ENCODE measurements around the gene AP2A1. TPM values are rescaled to one million over a fixed set of nuclear protein-coding genes. Genes with fewer than 3 reads are reported as not detected.

The AP2A1 gene
- total and polyA plus RNA-seq, 2 of the 13 experiments (the other 11 are each of a cell fraction or from before 2014, with no cell fraction given): 22.7 to 39.7 TPM

GRCh38 chr19:49795615-49796014 is 28.8 kb downstream of the AP2A1 start:
- DNase-seq (ENCODE audit: low spot score): no peak
- Histone ChIP-seq H3K4me2 (ENCODE audit: low read depth, low read length) (no peak overlapping the region), H3K9me3 (ENCODE audit: low read length) (no peaks in the 10 kb centered on the region), H3K9ac (ENCODE audit: insufficient read depth, low read depth, low read length) (no peak overlapping the region), H3K36me3 (replicated peaks in 1 of 2; ENCODE audit: control insufficient read depth in 1 of 2, insufficient read depth in 2 of 2, low read length in 2 of 2) (peaks cover 19 to 63% of the 10 kb centered on the region in 2 experiments; a peak in 4 of 5 replicates), H4K20me1 (ENCODE audit: insufficient read depth, low read length) (no peaks in the 10 kb centered on the region), H3K27me3 (ENCODE audit: control insufficient read depth in 1 of 2, insufficient read depth in 2 of 2, low read length in 2 of 2) (no peaks in the 10 kb centered on the region), H3K4me3 (replicated peaks in 1 of 3; ENCODE audit: insufficient read depth in 1 of 3, low read depth in 2 of 3, low read length in 3 of 3) (no peak overlapping the region), H3K4me1 (ENCODE audit: insufficient read depth, low read length) (no peaks in the 10 kb centered on the region), H2AFZ (ENCODE audit: low read length) (no peak overlapping the region), H3K27ac (ENCODE audit: extremely low read length, insufficient read depth, low read length) (no peak overlapping the region), H3K79me2 (ENCODE audit: insufficient read depth, low read length) (no peaks in the 10 kb centered on the region)
- ChIA-PET POLR2A (no interaction called here), CTCF (ENCODE audit: low intra/inter-chr PET ratio, low total read pairs) (no interaction called here)
- ATAC-seq: no peak
- WGBS (ENCODE audit: low lambda C conversion rate): over 99% methylated on average over 18 of the region's 20 CpGs
- in situ Hi-C loops (cut with HindIII; ENCODE audit: extremely low pct_ligation_motif_present, low pct_unique_long_range_greater_than_20kb): no loop called here
- FAIRE-seq: no peak
- intact Hi-C loops (cut with micrococcal nuclease; ENCODE audit: unreplicated experiment): no loop called here
- TF ChIP-seq HDAC2 (CRISPR knock-in tag; IDR thresholded peaks at IDR 0.05): no peak
- TF ChIP-seq NFYC (CRISPR knock-in tag; IDR thresholded peaks at IDR 0.05): no peak
- no peak for TF ChIP-seq SOX5 (CRISPR knock-in tag; IDR thresholded peaks at IDR 0.05; ENCODE audit: borderline replicate concordance)
- no peak for TF ChIP-seq ZNF839 (CRISPR knock-in tag; IDR thresholded peaks at IDR 0.05; ENCODE audit: borderline replicate concordance)
- no peak for TF ChIP-seq CREB3 (CRISPR knock-in tag; IDR thresholded peaks at IDR 0.05)
- TF ChIP-seq, protein P1, sequence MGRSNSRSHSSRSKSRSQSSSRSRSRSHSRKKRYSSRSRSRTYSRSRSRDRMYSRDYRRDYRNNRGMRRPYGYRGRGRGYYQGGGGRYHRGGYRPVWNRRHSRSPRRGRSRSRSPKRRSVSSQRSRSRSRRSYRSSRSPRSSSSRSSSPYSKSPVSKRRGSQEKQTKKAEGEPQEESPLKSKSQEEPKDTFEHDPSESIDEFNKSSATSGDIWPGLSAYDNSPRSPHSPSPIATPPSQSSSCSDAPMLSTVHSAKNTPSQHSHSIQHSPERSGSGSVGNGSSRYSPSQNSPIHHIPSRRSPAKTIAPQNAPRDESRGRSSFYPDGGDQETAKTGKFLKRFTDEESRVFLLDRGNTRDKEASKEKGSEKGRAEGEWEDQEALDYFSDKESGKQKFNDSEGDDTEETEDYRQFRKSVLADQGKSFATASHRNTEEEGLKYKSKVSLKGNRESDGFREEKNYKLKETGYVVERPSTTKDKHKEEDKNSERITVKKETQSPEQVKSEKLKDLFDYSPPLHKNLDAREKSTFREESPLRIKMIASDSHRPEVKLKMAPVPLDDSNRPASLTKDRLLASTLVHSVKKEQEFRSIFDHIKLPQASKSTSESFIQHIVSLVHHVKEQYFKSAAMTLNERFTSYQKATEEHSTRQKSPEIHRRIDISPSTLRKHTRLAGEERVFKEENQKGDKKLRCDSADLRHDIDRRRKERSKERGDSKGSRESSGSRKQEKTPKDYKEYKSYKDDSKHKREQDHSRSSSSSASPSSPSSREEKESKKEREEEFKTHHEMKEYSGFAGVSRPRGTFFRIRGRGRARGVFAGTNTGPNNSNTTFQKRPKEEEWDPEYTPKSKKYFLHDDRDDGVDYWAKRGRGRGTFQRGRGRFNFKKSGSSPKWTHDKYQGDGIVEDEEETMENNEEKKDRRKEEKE (IDR thresholded peaks at IDR 0.05): no peak
- TF ChIP-seq SCMH1 (CRISPR knock-in tag; IDR thresholded peaks at IDR 0.05; ENCODE audit: borderline replicate concordance): no peak
- no peak for TF ChIP-seq ZNF777 (CRISPR knock-in tag; IDR thresholded peaks at IDR 0.05)
- TF ChIP-seq ZNF20 (CRISPR knock-in tag; IDR thresholded peaks at IDR 0.05): no peak
- no peak for TF ChIP-seq MATR3 (CRISPR knock-in tag; IDR thresholded peaks at IDR 0.05)
- TF ChIP-seq NR2F2 (IDR thresholded peaks at IDR 0.05; ENCODE audit: borderline replicate concordance, low read depth): no peak
- TF ChIP-seq ZNF24 (IDR thresholded peaks at IDR 0.05): no peak
- no peak for TF ChIP-seq NKX3-1 (CRISPR knock-in tag; IDR thresholded peaks at IDR 0.05)
- TF ChIP-seq FLYWCH1 (CRISPR knock-in tag; IDR thresholded peaks at IDR 0.05): no peak
- TF ChIP-seq ZBTB25 (CRISPR knock-in tag; IDR thresholded peaks at IDR 0.05): no peak
- no TSS peak for BruUV-seq (replicated peaks)
